OCI-LY3 (cell line): ENCODE measurements around the gene GSN.

Source experiments
- CTCF ChIP-seq: fragments of 200-600, 300-600 bp; sonication (generic); IDR thresholded peaks from 2 replicates; pipeline ENCODE4 v1.5.1; 2014; ENCODE audit warnings: antibody characterized with exemption, low read length, low read depth
- EZH2phosphoT487 ChIP-seq: fragments of 200-600 bp; shearing (Covaris generic); IDR thresholded peaks from 2 replicates; pipeline ENCODE4 v1.6.1; 2018; ENCODE audit warnings: antibody characterized with exemption, mixed run types, low read depth

GRCh38 chr9:121309833-121310425 lies 42.0 kb downstream of the GSN start:
- TF ChIP-seq CTCF (no peak), EZH2phosphoT487 (no peak)
